Keratinocyte (primary cell): ENCODE results near the gene USH2A. TPM values are rescaled to one million over a fixed set of nuclear protein-coding genes. Genes with fewer than 3 reads are reported as not detected.

Experiments used
- DNase-seq: peaks from one replicate; pipeline ENCODE4 v3.0.0-alpha.2; 2011; ENCODE audit warnings: low read depth, missing footprints, low spot score
- FAIRE-seq: peaks from 2 replicates; lab custom pipeline; 2011; peaks lifted over from hg19 to GRCh38; lab: Jason Lieb, UNC
- H2AFZ ChIP-seq: 2 replicates; pipeline ENCODE4 v1.6.0; 2012; ENCODE audit warnings: low read length, control low read depth, inconsistent platforms; ENCODE audit not compliant: control insufficient read depth
- H3K27ac ChIP-seq: 2 replicates; pipeline ENCODE4 v1.5.1; 2011; ENCODE audit warnings: low read length; ENCODE audit not compliant: control insufficient read depth, insufficient read depth
- H3K27me3 ChIP-seq: 3 replicates; pipeline ENCODE4 v1.6.0; 2011; ENCODE audit warnings: low read length; ENCODE audit not compliant: control insufficient read depth, insufficient read depth; ENCODE audit errors: extremely low read depth
- H3K36me3 ChIP-seq, 2 experiments: 2 replicates in 1 of 2; 3 replicates in 1 of 2; pipeline ENCODE4 v1.5.1; 2011; ENCODE audit warnings: low read length in 2 of 2, mild to moderate bottlenecking in 1 of 2; ENCODE audit not compliant: control insufficient read depth in 2 of 2, insufficient read depth in 2 of 2; ENCODE audit errors: extremely low read depth in 1 of 2
- H3K4me1 ChIP-seq: 3 replicates; pipeline ENCODE4 v1.5.1; 2011; ENCODE audit warnings: low read length; ENCODE audit not compliant: control insufficient read depth, insufficient read depth; ENCODE audit errors: extremely low read depth
- H3K4me2 ChIP-seq: 3 replicates; pipeline ENCODE4 v1.6.0; 2011; ENCODE audit warnings: low read depth, low read length; ENCODE audit not compliant: control insufficient read depth, insufficient read depth; ENCODE audit errors: extremely low read depth
- H3K4me3 ChIP-seq, 3 experiments: fragments of 200-600 bp in 1 of 3; sonication (generic) in 1 of 3; 2 replicates in 2 of 3; 3 replicates in 1 of 3; pipeline ENCODE4 v1.5.1; 2011 to 2016; ENCODE audit warnings: low read length in 3 of 3, mild to moderate bottlenecking in 3 of 3, control low read depth in 2 of 3, inconsistent platforms in 1 of 3, low read depth in 1 of 3, mixed read lengths in 1 of 3, mixed run types in 1 of 3, moderate library complexity in 1 of 3; ENCODE audit not compliant: control insufficient read depth in 2 of 3, insufficient read depth in 2 of 3; ENCODE audit errors: extremely low read depth in 1 of 3
- H3K79me2 ChIP-seq: 2 replicates; pipeline ENCODE4 v1.6.0; 2012; ENCODE audit warnings: low read length; ENCODE audit not compliant: control insufficient read depth, insufficient read depth
- H3K9ac ChIP-seq: 3 replicates; pipeline ENCODE4 v1.6.0; 2011; ENCODE audit warnings: low read length; ENCODE audit not compliant: control insufficient read depth, insufficient read depth; ENCODE audit errors: extremely low read depth
- H3K9me1 ChIP-seq: 3 replicates; pipeline ENCODE4 v1.6.0; 2011; ENCODE audit warnings: low read length; ENCODE audit not compliant: control insufficient read depth, insufficient read depth; ENCODE audit errors: extremely low read depth
- H3K9me3 ChIP-seq: 2 replicates; pipeline ENCODE4 v1.5.1; 2012; ENCODE audit warnings: low read depth, low read length; ENCODE audit not compliant: control insufficient read depth
- H4K20me1 ChIP-seq: 3 replicates; pipeline ENCODE4 v1.6.0; 2011; ENCODE audit warnings: low read length; ENCODE audit not compliant: control insufficient read depth, insufficient read depth; ENCODE audit errors: extremely low read depth
- CTCF ChIP-seq, 3 experiments: IDR thresholded peaks in 1 of 3; conservative IDR thresholded peaks in 1 of 3; optimal IDR thresholded peaks in 1 of 3; 2 replicates in 2 of 3; 3 replicates in 1 of 3; pipeline versions ENCODE3 to v1.5.1; 2011; ENCODE audit warnings: low read length in 3 of 3, mild to moderate bottlenecking in 3 of 3, moderate library complexity in 2 of 3, control low read depth in 1 of 3, inconsistent platforms in 1 of 3; ENCODE audit not compliant: insufficient read depth in 2 of 3; ENCODE audit errors: extremely low read depth in 1 of 3
- EZH2 ChIP-seq: IDR thresholded peaks from one replicate; pipeline ENCODE4 v1.6.1; 2012; ENCODE audit warnings: inconsistent platforms, mild to moderate bottlenecking, low read length, moderate library complexity
- dilution Hi-C: fragments of 300-500 bp; cut with MboI; formaldehyde crosslinking; loops from one replicate; pipeline ENCODE4 v1.7.0; 2020; ENCODE audit warnings: low sequenced_read_pairs; ENCODE audit not compliant: extremely low pct_ligation_motif_present
- polyA plus RNA-seq, 5 experiments: library from polyadenylated mRNA; depleted of rRNA in 3 of 5; stranded (reverse) in 3 of 5; stranded (forward) in 1 of 5; unstranded in 1 of 5; fragments of >200 nt; gene quantifications; 1 replicate in 1 of 5; 2 replicates in 3 of 5; 3 replicates in 1 of 5; pipeline versions ENCODE4 v1.2.1 to v1.2.3, GENCODE V29; 2011 to 2012; ENCODE audit warnings: missing spikeins in 2 of 5, low read depth in 1 of 5, low replicate concordance in 1 of 5

Gene USH2A
- polyA plus RNA-seq, 1 donor (not counting 4 experiments of a cell fraction or from before 2014, with no cell fraction given): not detected

- Histone ChIP-seq H3K9me3 (no peaks in the 10 kb centered on the region), H3K4me1 (no peaks in the 10 kb centered on the region), H3K4me2 (no peak overlapping the region), H3K9ac (no peak overlapping the region), H3K36me3 (no peaks in the 10 kb centered on the region), H3K27me3 (no peaks in the 10 kb centered on the region), H3K79me2 (no peaks in the 10 kb centered on the region), H2AFZ (no peak overlapping the region), H3K9me1 (no peaks in the 10 kb centered on the region), H4K20me1 (no peaks in the 10 kb centered on the region), H3K4me3 (no peak overlapping the region), H3K27ac (no peak overlapping the region)
- no peak for FAIRE-seq
- dilution Hi-C loops: no loop called here
- no peak for TF ChIP-seq EZH2
- TF ChIP-seq CTCF (optimal IDR thresholded peaks at IDR 0.05 in 1 of 3, IDR thresholded peaks at IDR 0.05 in 1 of 3, conservative IDR thresholded peaks at IDR 0.05 in 1 of 3; ENCODE audit: extremely low read depth in 1 of 3, insufficient read depth in 2 of 3, low read length in 3 of 3): no peak
- DNase-seq: no peak
These were observed 133.2 kb downstream of the USH2A start for GRCh38 chr1:216290074-216290473.

- dilution Hi-C loops: no loop called here
- H2AFZ ChIP-seq: no peak overlapping the region
- FAIRE-seq: no peak
- TF ChIP-seq EZH2 (no peak), CTCF (optimal IDR thresholded peaks at IDR 0.05 in 1 of 3, IDR thresholded peaks at IDR 0.05 in 1 of 3, conservative IDR thresholded peaks at IDR 0.05 in 1 of 3; ENCODE audit: extremely low read depth in 1 of 3, insufficient read depth in 2 of 3, low read length in 3 of 3) (no peak)
- no peak for DNase-seq
- no peaks in the 10 kb centered on the region for H3K27me3 ChIP-seq
- no peak overlapping the region for H3K4me3 ChIP-seq
- no peak overlapping the region for H3K9ac ChIP-seq
- H4K20me1 ChIP-seq: no peaks in the 10 kb centered on the region
- H3K79me2 ChIP-seq: no peaks in the 10 kb centered on the region
- no peak overlapping the region for H3K4me2 ChIP-seq
- no peaks in the 10 kb centered on the region for H3K9me1 ChIP-seq
- no peaks in the 10 kb centered on the region for H3K36me3 ChIP-seq
- no peak overlapping the region for H3K27ac ChIP-seq
- H3K9me3 ChIP-seq: no peaks in the 10 kb centered on the region
- no peaks in the 10 kb centered on the region for H3K4me1 ChIP-seq
These were observed 138.2 kb downstream of the USH2A start for GRCh38 chr1:216285052-216285451.
